ENCODE data around the gene AMT. TPM values are rescaled to one million over a fixed set of nuclear protein-coding genes. Genes with fewer than 3 reads are reported as not detected.

The AMT gene
- total and polyA plus RNA-seq, 2 of the 13 experiments (the other 11 are each of a cell fraction or from before 2014, with no cell fraction given), result 35.3 to 59.0 TPM

DNA sequence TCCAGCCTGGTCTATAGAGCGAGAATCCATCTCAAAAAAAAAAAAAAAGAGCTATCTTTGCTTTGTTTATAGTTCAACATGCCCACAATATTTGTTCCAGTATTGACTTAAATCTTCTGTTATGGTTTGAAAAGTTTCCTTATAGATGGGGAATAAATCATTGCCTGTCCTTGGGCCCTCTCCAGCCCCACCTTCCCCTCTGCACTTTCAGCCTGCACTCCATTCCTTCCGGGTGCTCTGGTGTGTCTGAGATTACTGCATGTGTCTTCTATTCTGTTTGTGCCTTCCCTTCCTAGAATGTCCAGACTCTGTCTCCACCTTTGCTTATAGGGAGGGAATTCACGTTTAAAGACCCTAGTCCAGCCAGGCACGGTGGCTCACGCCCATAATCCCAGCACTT lies 38.9 kb downstream of the AMT start:
- FAIRE-seq (no peak), DNase-seq (ENCODE audit: low spot score) (no peak), ATAC-seq (no peak)
- no peak overlapping the region for H3K27ac ChIP-seq (ENCODE audit: extremely low read length, insufficient read depth, low read length)
- BruUV-seq (replicated peaks), result no TSS peak
- H3K79me2 ChIP-seq (ENCODE audit: insufficient read depth, low read length), result peaks cover 90% of the 10 kb centered on the region
- no peaks in the 10 kb centered on the region for H3K27me3 ChIP-seq (ENCODE audit: control insufficient read depth in 1 of 2, insufficient read depth in 2 of 2, low read length in 2 of 2)
- intact Hi-C loops (cut with micrococcal nuclease; ENCODE audit: unreplicated experiment) (no loop called here), in situ Hi-C loops (cut with HindIII; ENCODE audit: extremely low pct_ligation_motif_present, low pct_unique_long_range_greater_than_20kb) (no loop called here)
- peaks cover 48% of the 10 kb centered on the region for H3K4me1 ChIP-seq (ENCODE audit: insufficient read depth, low read length)
- no peak overlapping the region for H2AFZ ChIP-seq (ENCODE audit: low read length)
- WGBS (ENCODE audit: low lambda C conversion rate), result 73% methylated on average over 5 of the region's 5 CpGs
- H4K20me1 ChIP-seq (ENCODE audit: insufficient read depth, low read length), result peaks cover 35% of the 10 kb centered on the region
- no peaks in the 10 kb centered on the region; a peak in 1 of 5 replicates for H3K36me3 ChIP-seq (replicated peaks in 1 of 2; ENCODE audit: control insufficient read depth in 1 of 2, insufficient read depth in 2 of 2, low read length in 2 of 2)
- ChIA-PET POLR2A (interaction anchor here (0.6 kb wide), 1 partner anchor 24 kb away, joined by 3 read pairs; no protein-coding TSS in a partner anchor), CTCF (ENCODE audit: low intra/inter-chr PET ratio, low total read pairs) (no interaction called here)
- H3K4me2 ChIP-seq (ENCODE audit: low read depth, low read length), result no peak overlapping the region
- TF ChIP-seq CREM (IDR thresholded peaks at IDR 0.05) (no peak), CREM (CRISPR knock-in tag; IDR thresholded peaks at IDR 0.05) (no peak), SMAD1 (CRISPR knock-in tag; IDR thresholded peaks at IDR 0.05; ENCODE audit: borderline replicate concordance, low read depth) (no peak), REPIN1 (CRISPR knock-in tag; IDR thresholded peaks at IDR 0.05; ENCODE audit: borderline replicate concordance, low read depth) (no peak), NCOA1 (CRISPR knock-in tag; IDR thresholded peaks at IDR 0.05) (no peak), HCFC1 (IDR thresholded peaks at IDR 0.05; ENCODE audit: low read depth, low read length) (no peak), HNRNPL (IDR thresholded peaks at IDR 0.05; ENCODE audit: low read depth, low read length) (no peak), MIER2 (CRISPR knock-in tag; IDR thresholded peaks at IDR 0.05) (no peak), THAP11 (CRISPR knock-in tag; IDR thresholded peaks at IDR 0.05) (no peak), ZNF619 (CRISPR knock-in tag; IDR thresholded peaks at IDR 0.05) (no peak), PHF5A (CRISPR knock-in tag; IDR thresholded peaks at IDR 0.05; ENCODE audit: low read depth, unreplicated experiment) (no peak), ATF1 (CRISPR knock-in tag; IDR thresholded peaks at IDR 0.05) (no peak), POLR2AphosphoS2 (IDR thresholded peaks at IDR 0.05; ENCODE audit: low read depth, low read length) (no peak), ZNF775 (CRISPR knock-in tag; IDR thresholded peaks at IDR 0.05; ENCODE audit: borderline replicate concordance) (no peak)
- TF ChIP-seq, protein P1, sequence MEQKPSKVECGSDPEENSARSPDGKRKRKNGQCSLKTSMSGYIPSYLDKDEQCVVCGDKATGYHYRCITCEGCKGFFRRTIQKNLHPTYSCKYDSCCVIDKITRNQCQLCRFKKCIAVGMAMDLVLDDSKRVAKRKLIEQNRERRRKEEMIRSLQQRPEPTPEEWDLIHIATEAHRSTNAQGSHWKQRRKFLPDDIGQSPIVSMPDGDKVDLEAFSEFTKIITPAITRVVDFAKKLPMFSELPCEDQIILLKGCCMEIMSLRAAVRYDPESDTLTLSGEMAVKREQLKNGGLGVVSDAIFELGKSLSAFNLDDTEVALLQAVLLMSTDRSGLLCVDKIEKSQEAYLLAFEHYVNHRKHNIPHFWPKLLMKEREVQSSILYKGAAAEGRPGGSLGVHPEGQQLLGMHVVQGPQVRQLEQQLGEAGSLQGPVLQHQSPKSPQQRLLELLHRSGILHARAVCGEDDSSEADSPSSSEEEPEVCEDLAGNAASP (CRISPR knock-in tag; IDR thresholded peaks at IDR 0.05; ENCODE audit: borderline replicate concordance), result no peak
- TF ChIP-seq, protein P2, sequence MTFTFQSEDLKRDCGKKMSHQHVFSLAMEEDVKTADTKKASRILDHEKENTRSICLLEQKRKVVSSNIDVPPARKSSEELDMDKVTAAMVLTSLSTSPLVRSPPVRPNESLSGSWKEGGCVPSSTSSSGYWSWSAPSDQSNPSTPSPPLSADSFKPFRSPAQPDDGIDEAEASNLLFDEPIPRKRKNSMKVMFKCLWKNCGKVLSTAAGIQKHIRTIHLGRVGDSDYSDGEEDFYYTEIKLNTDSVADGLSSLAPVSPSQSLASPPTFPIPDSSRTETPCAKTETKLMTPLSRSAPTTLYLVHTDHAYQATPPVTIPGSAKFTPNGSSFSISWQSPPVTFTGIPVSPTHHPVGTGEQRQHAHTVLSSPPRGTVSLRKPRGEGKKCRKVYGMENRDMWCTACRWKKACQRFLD (CRISPR knock-in tag; IDR thresholded peaks at IDR 0.05; ENCODE audit: borderline replicate concordance), result no peak
- TF ChIP-seq, protein P3, sequence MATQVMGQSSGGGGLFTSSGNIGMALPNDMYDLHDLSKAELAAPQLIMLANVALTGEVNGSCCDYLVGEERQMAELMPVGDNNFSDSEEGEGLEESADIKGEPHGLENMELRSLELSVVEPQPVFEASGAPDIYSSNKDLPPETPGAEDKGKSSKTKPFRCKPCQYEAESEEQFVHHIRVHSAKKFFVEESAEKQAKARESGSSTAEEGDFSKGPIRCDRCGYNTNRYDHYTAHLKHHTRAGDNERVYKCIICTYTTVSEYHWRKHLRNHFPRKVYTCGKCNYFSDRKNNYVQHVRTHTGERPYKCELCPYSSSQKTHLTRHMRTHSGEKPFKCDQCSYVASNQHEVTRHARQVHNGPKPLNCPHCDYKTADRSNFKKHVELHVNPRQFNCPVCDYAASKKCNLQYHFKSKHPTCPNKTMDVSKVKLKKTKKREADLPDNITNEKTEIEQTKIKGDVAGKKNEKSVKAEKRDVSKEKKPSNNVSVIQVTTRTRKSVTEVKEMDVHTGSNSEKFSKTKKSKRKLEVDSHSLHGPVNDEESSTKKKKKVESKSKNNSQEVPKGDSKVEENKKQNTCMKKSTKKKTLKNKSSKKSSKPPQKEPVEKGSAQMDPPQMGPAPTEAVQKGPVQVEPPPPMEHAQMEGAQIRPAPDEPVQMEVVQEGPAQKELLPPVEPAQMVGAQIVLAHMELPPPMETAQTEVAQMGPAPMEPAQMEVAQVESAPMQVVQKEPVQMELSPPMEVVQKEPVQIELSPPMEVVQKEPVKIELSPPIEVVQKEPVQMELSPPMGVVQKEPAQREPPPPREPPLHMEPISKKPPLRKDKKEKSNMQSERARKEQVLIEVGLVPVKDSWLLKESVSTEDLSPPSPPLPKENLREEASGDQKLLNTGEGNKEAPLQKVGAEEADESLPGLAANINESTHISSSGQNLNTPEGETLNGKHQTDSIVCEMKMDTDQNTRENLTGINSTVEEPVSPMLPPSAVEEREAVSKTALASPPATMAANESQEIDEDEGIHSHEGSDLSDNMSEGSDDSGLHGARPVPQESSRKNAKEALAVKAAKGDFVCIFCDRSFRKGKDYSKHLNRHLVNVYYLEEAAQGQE (IDR thresholded peaks at IDR 0.05; ENCODE audit: borderline replicate concordance in 1 of 2, low read depth in 1 of 2, low read length in 2 of 2), result no peak
- H3K4me3 ChIP-seq (replicated peaks in 1 of 3; ENCODE audit: insufficient read depth in 1 of 3, low read depth in 2 of 3, low read length in 3 of 3), result no peak overlapping the region
- H3K9me3 ChIP-seq (ENCODE audit: low read length), result no peaks in the 10 kb centered on the region
- H3K9ac ChIP-seq (ENCODE audit: insufficient read depth, low read depth, low read length), result no peak overlapping the region

Data from HepG2 (cell line).